ENCODE data around the gene CMTM6.
"Not testable (repeated sequence)": the region's sequence is repeated elsewhere in the genome, so short reads cannot be mapped to it uniquely, and the experiment has no call there.

Gene CMTM6

GRCh38 chr3:32498992-32499391 lies 3.7 kb downstream of the CMTM6 start:
- DNase-seq = no peak

GRCh38 chr3:32498252-32498651 lies 4.4 kb downstream of the CMTM6 start:
- no peak for DNase-seq

- DNase-seq = no peak
These were observed 7.0 kb downstream of the CMTM6 start for GRCh38 chr3:32495609-32496008.

- no peak for DNase-seq
These were observed 7.6 kb downstream of the CMTM6 start for GRCh38 chr3:32495085-32495484.

- no peak for DNase-seq
These were observed 8.9 kb downstream of the CMTM6 start for GRCh38 chr3:32493437-32494414.

- no peak for DNase-seq
These were observed 9.8 kb downstream of the CMTM6 start for GRCh38 chr3:32492684-32493436.

GRCh38 chr3:32488474-32489008 lies 14.1 kb downstream of the CMTM6 start:
- DNase-seq = no peak

- DNase-seq = no peak
These were observed 14.7 kb downstream of the CMTM6 start for GRCh38 chr3:32487781-32488473.

GRCh38 chr3:32484436-32484835 lies 18.2 kb downstream of the CMTM6 start:
- no peak for DNase-seq

- DNase-seq = no peak
These were observed 18.9 kb downstream of the CMTM6 start for GRCh38 chr3:32483772-32484171.

- DNase-seq = no peak
These were observed 20.0 kb downstream of the CMTM6 start for GRCh38 chr3:32482693-32483092.

GRCh38 chr3:32481791-32482631 lies 20.6 kb downstream of the CMTM6 start:
- no peak for DNase-seq

GRCh38 chr3:32480604-32481003 lies 22.0 kb downstream of the CMTM6 start:
- no peak for DNase-seq

- no peak for DNase-seq
These were observed 28.5 kb downstream of the CMTM6 start for GRCh38 chr3:32474201-32474600.

- not testable (repeated sequence) for DNase-seq
These were observed 30.5 kb downstream of the CMTM6 start for GRCh38 chr3:32472151-32472550.

- DNase-seq = no peak
These were observed 31.4 kb downstream of the CMTM6 start for GRCh38 chr3:32471246-32471645.

GRCh38 chr3:32470362-32470761 lies 32.3 kb downstream of the CMTM6 start:
- DNase-seq = no peak

GRCh38 chr3:32469151-32469874 lies 33.3 kb downstream of the CMTM6 start:
- no peak for DNase-seq

- DNase-seq = peak; percentile 77
These were observed 35.1 kb downstream of the CMTM6 start for GRCh38 chr3:32467333-32468070.

- DNase-seq = not testable (repeated sequence)
These were observed 35.8 kb downstream of the CMTM6 start for GRCh38 chr3:32466808-32467207.

- not testable (repeated sequence) for DNase-seq
These were observed 37.9 kb downstream of the CMTM6 start for GRCh38 chr3:32464726-32465125.
